Measurements from ENCODE around the gene SDHB. TPM values are rescaled to one million over a fixed set of nuclear protein-coding genes. Genes with fewer than 3 reads are reported as not detected.

Gene SDHB
- total and polyA plus RNA-seq, 4 donors = 59.1 to 117 (median 83.5) TPM

- peak; percentile 68 to 77 (median 72) for DNase-seq
- H3K36me3 ChIP-seq (ENCODE audit: control insufficient read depth in 4 of 4, insufficient read depth in 4 of 4, low read length in 4 of 4) = peaks cover 0 to 13% (median 1%) of the 10 kb centered on the region in 4 donors
- H3K27me3 ChIP-seq (ENCODE audit: control insufficient read depth in 3 of 3, insufficient read depth in 3 of 3, low read length in 2 of 3) = no peaks in the 10 kb centered on the region
- peaks cover 0 to 39% (median 11%) of the 10 kb centered on the region in 5 donors for H3K4me1 ChIP-seq (ENCODE audit: control insufficient read depth in 5 of 5, insufficient read depth in 5 of 5, low read length in 5 of 5)
- peak within 1 kb of the TSS in 1 of 2 donors; percentile 13 for H3K27ac ChIP-seq (ENCODE audit: low read depth in 1 of 2, low read length in 1 of 2)
- WGBS, 2 donors = 8 to 10% methylated on average over 41 to 53 of the region's 53 CpGs
- ATAC-seq (ENCODE audit: insufficient read depth, low FRiP score) = no peak
- TF ChIP-seq, protein P1, sequence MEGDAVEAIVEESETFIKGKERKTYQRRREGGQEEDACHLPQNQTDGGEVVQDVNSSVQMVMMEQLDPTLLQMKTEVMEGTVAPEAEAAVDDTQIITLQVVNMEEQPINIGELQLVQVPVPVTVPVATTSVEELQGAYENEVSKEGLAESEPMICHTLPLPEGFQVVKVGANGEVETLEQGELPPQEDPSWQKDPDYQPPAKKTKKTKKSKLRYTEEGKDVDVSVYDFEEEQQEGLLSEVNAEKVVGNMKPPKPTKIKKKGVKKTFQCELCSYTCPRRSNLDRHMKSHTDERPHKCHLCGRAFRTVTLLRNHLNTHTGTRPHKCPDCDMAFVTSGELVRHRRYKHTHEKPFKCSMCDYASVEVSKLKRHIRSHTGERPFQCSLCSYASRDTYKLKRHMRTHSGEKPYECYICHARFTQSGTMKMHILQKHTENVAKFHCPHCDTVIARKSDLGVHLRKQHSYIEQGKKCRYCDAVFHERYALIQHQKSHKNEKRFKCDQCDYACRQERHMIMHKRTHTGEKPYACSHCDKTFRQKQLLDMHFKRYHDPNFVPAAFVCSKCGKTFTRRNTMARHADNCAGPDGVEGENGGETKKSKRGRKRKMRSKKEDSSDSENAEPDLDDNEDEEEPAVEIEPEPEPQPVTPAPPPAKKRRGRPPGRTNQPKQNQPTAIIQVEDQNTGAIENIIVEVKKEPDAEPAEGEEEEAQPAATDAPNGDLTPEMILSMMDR (IDR thresholded peaks at IDR 0.05; ENCODE audit: control extremely low read depth, extremely low read depth) = no peak
- H3K9ac ChIP-seq (ENCODE audit: insufficient read depth in 1 of 2, low read length in 2 of 2) = peak within 1 kb of the TSS in 1 of 2 donors; percentile 4
- H3K9me3 ChIP-seq (ENCODE audit: control insufficient read depth in 4 of 4, insufficient read depth in 3 of 4, low read length in 3 of 4) = no peaks in the 10 kb centered on the region
- H3K4me3 ChIP-seq = no peak within 1 kb of the TSS
Measured at GRCh38 chr1:16980473-16981268, 73.2 kb downstream of the SDHB start, which contains the start of gene MFAP2. Gene MFAP2, minus strand, starts transcription at chr1:16980620. Its CDS starts 2,347 bp downstream, at chr1:16978273.

- H3K36me3 ChIP-seq (ENCODE audit: control insufficient read depth in 4 of 4, insufficient read depth in 4 of 4, low read length in 4 of 4) = peaks cover 0 to 17% (median 0%) of the 10 kb centered on the region in 4 donors
- H3K4me3 ChIP-seq = no peak overlapping the region
- H3K27ac ChIP-seq (ENCODE audit: low read depth in 1 of 2, low read length in 1 of 2) = peak overlapping the region in 1 of 2 donors; percentile 13
- peak overlapping the region in 1 of 2 donors; percentile 4 for H3K9ac ChIP-seq (ENCODE audit: insufficient read depth in 1 of 2, low read length in 2 of 2)
- DNase-seq (peak; percentile 90 to 93 (median 91)), ATAC-seq (ENCODE audit: insufficient read depth, low FRiP score) (no peak)
- no peaks in the 10 kb centered on the region for H3K27me3 ChIP-seq (ENCODE audit: control insufficient read depth in 3 of 3, insufficient read depth in 3 of 3, low read length in 2 of 3)
- TF ChIP-seq, protein P1 (IDR thresholded peaks at IDR 0.05; ENCODE audit: control extremely low read depth, extremely low read depth) = no peak
- peaks cover 0 to 39% (median 11%) of the 10 kb centered on the region in 5 donors for H3K4me1 ChIP-seq (ENCODE audit: control insufficient read depth in 5 of 5, insufficient read depth in 5 of 5, low read length in 5 of 5)
- no peaks in the 10 kb centered on the region for H3K9me3 ChIP-seq (ENCODE audit: control insufficient read depth in 4 of 4, insufficient read depth in 3 of 4, low read length in 3 of 4)
- WGBS, 2 donors = 11 to 15% methylated on average over 40 to 44 of the region's 44 CpGs
Measured at GRCh38 chr1:16979475-16980327, 74.1 kb downstream of the SDHB start.

GRCh38 chr1:16978567-16979474 is 75.0 kb downstream of the SDHB start:
- no peak overlapping the region for H3K4me3 ChIP-seq
- peak overlapping the region in 1 of 2 donors; percentile 4 for H3K9ac ChIP-seq (ENCODE audit: insufficient read depth in 1 of 2, low read length in 2 of 2)
- peak; percentile 66 to 89 (median 71) for DNase-seq
- no peaks in the 10 kb centered on the region for H3K9me3 ChIP-seq (ENCODE audit: control insufficient read depth in 4 of 4, insufficient read depth in 3 of 4, low read length in 3 of 4)
- TF ChIP-seq, protein P1 (IDR thresholded peaks at IDR 0.05; ENCODE audit: control extremely low read depth, extremely low read depth) = no peak
- H3K4me1 ChIP-seq (ENCODE audit: control insufficient read depth in 5 of 5, insufficient read depth in 5 of 5, low read length in 5 of 5) = peaks cover 0 to 34% (median 11%) of the 10 kb centered on the region in 5 donors
- 41 to 50% methylated on average over 20 of the region's 20 CpGs for WGBS, 2 donors
- H3K27ac ChIP-seq (ENCODE audit: low read depth in 1 of 2, low read length in 1 of 2) = peak overlapping the region in 1 of 2 donors; percentile 21
- H3K36me3 ChIP-seq (ENCODE audit: control insufficient read depth in 4 of 4, insufficient read depth in 4 of 4, low read length in 4 of 4) = peaks cover 0 to 17% (median 0%) of the 10 kb centered on the region in 4 donors
- H3K27me3 ChIP-seq (ENCODE audit: control insufficient read depth in 3 of 3, insufficient read depth in 3 of 3, low read length in 2 of 3) = no peaks in the 10 kb centered on the region
- no peak for ATAC-seq (ENCODE audit: insufficient read depth, low FRiP score)
